HCT116 (cell line): ENCODE results near the gene PUM1.

Experiments
- EZH2 ChIP-seq: fragments of 200-600 bp; sonication (generic); IDR thresholded peaks from 2 replicates; pipeline ENCODE4 v1.6.1; 2017; ENCODE audit warnings: antibody characterized with exemption, mixed run types
- TCF7L2 ChIP-seq: IDR thresholded peaks from 2 replicates; pipeline ENCODE4 v1.7.0; 2011; ENCODE audit warnings: borderline replicate concordance, inconsistent platforms; ENCODE audit not compliant: insufficient read depth, insufficient read length; ENCODE audit errors: extremely low read depth
- TF ChIP-seq, protein P1 (sequence below), 3 experiments: fragments of 200-600 bp in 1 of 3; sonication (generic) in 1 of 3; IDR thresholded peaks in 2 of 3; conservative IDR thresholded peaks in 1 of 3; 2 replicates each; pipeline ENCODE4 v1.5.1; 2012 to 2017; ENCODE audit warnings: low read depth in 2 of 3, low read length in 2 of 3, antibody characterized with exemption in 1 of 3, borderline replicate concordance in 1 of 3, control low read depth in 1 of 3, mild to moderate bottlenecking in 1 of 3, mixed read lengths in 1 of 3, mixed run types in 1 of 3, moderate library complexity in 1 of 3; ENCODE audit not compliant: insufficient read depth in 1 of 3

DNA sequence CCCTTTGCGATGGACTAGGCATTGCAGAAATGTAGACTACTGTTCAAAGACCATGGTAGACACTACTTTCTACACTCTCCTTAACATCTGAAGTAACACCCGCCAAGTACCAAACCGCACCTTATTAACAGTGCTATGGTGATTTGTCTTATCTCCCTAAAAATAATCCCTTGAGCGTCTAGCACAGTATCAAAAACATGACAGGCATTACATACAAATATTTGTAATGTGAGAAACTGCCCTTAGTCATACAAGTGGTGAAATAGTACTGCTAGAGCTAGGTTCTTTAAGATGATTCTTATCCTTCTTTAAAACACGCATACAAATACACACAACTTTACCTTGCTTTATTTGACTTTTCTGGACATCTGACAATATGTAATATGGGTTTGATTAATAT lies 27.2 kb downstream of the PUM1 start:
- no peak for TF ChIP-seq EZH2
- TF ChIP-seq TCF7L2 = no peak
- TF ChIP-seq, protein P1, sequence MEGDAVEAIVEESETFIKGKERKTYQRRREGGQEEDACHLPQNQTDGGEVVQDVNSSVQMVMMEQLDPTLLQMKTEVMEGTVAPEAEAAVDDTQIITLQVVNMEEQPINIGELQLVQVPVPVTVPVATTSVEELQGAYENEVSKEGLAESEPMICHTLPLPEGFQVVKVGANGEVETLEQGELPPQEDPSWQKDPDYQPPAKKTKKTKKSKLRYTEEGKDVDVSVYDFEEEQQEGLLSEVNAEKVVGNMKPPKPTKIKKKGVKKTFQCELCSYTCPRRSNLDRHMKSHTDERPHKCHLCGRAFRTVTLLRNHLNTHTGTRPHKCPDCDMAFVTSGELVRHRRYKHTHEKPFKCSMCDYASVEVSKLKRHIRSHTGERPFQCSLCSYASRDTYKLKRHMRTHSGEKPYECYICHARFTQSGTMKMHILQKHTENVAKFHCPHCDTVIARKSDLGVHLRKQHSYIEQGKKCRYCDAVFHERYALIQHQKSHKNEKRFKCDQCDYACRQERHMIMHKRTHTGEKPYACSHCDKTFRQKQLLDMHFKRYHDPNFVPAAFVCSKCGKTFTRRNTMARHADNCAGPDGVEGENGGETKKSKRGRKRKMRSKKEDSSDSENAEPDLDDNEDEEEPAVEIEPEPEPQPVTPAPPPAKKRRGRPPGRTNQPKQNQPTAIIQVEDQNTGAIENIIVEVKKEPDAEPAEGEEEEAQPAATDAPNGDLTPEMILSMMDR (IDR thresholded peaks at IDR 0.05 in 2 of 3, conservative IDR thresholded peaks at IDR 0.05 in 1 of 3; ENCODE audit: borderline replicate concordance in 1 of 3, insufficient read depth in 1 of 3, low read depth in 2 of 3, low read length in 2 of 3) = no peak
